22Rv1 (cell line): Measurements from ENCODE around the gene ENO4.

Source experiments
- ZFX ChIP-seq: fragments of 450-650 bp; IDR thresholded peaks from 2 replicates; pipeline ENCODE4 v1.6.1; 2017; ENCODE audit warnings: antibody characterized with exemption, borderline replicate concordance
- TF ChIP-seq, protein P1 (sequence below): fragments of 450-650 bp; IDR thresholded peaks from 2 replicates; pipeline ENCODE4 v1.5.1; 2017; ENCODE audit warnings: mild to moderate bottlenecking

DNA sequence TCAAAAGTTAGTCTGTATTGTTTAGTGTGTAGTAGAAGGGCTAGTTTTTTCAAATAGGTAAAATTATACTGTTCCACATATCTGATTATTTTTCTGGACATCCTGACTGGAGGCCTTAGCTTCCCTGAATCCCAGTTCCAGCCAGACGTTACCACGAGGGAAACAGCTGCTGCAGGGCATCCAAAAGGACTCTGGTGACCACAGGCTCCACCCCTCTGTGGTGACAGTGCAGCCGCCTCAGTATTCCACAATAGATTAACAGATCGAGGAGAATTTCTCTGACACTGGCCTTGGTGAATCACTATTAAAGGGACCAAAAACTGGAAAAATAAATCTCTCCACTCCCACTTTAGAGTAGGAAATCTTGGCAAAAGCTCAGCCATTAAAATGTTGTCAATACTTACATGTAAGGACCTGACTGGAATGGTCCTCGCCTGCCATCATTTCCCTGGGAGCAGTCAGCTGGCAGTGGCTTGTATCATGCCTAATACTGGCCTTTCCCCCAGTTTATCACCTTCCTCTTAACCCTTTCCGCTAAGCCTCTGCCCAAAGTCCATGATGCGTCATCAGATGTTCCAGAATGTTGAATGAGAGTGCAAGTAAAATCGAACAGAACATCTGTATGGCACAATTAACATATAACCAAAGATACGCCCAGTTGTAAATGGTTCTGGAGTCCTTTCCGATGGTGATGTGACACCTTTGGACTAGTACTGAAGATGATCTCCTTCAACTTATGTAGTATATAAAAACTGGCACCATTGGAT is 31.6 kb downstream of the ENO4 start:
- TF ChIP-seq, protein P1, sequence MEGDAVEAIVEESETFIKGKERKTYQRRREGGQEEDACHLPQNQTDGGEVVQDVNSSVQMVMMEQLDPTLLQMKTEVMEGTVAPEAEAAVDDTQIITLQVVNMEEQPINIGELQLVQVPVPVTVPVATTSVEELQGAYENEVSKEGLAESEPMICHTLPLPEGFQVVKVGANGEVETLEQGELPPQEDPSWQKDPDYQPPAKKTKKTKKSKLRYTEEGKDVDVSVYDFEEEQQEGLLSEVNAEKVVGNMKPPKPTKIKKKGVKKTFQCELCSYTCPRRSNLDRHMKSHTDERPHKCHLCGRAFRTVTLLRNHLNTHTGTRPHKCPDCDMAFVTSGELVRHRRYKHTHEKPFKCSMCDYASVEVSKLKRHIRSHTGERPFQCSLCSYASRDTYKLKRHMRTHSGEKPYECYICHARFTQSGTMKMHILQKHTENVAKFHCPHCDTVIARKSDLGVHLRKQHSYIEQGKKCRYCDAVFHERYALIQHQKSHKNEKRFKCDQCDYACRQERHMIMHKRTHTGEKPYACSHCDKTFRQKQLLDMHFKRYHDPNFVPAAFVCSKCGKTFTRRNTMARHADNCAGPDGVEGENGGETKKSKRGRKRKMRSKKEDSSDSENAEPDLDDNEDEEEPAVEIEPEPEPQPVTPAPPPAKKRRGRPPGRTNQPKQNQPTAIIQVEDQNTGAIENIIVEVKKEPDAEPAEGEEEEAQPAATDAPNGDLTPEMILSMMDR = no peak
- TF ChIP-seq ZFX = no peak
